ENCODE results near the gene ADNP2. TPM values are rescaled to one million over a fixed set of nuclear protein-coding genes. Genes with fewer than 3 reads are reported as not detected.
A peak's percentile ranks its signal among the peaks of the same experiment; 100 is the strongest.

ADNP2 gene
- total and polyA plus RNA-seq, 2 of the 13 experiments (the other 11 are each of a cell fraction or from before 2014, with no cell fraction given): 10.8 to 25.5 TPM

DNA sequence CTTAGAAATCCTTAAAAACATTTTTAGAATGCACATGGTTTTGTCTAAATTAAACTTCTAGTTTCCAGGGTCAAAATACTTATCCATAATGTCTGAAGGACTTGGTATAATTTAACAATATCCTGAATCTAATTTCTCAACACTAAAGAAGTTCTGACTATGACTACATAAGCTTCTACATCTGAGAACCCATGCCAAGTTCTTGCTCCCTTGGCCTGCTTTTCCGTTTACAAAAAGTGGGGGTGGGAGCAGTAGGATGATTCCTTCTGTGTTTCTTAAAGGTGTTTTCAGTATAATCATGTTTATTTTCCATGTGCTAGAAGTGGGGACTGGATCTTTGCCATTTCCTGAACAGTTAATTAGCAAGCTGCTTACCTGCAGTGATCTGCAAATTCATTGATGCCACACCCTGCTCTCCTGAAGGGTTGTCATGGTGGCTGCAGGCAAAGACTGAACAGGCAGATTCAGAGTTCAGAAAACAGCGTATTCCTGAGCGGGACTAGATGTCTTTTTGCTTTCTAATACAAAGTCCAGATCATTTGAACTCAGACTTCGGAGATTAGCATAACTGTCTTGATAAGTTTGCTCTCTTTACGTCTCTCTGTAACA lies 36.2 kb downstream of the ADNP2 start (continued):
- TF ChIP-seq, protein P1, sequence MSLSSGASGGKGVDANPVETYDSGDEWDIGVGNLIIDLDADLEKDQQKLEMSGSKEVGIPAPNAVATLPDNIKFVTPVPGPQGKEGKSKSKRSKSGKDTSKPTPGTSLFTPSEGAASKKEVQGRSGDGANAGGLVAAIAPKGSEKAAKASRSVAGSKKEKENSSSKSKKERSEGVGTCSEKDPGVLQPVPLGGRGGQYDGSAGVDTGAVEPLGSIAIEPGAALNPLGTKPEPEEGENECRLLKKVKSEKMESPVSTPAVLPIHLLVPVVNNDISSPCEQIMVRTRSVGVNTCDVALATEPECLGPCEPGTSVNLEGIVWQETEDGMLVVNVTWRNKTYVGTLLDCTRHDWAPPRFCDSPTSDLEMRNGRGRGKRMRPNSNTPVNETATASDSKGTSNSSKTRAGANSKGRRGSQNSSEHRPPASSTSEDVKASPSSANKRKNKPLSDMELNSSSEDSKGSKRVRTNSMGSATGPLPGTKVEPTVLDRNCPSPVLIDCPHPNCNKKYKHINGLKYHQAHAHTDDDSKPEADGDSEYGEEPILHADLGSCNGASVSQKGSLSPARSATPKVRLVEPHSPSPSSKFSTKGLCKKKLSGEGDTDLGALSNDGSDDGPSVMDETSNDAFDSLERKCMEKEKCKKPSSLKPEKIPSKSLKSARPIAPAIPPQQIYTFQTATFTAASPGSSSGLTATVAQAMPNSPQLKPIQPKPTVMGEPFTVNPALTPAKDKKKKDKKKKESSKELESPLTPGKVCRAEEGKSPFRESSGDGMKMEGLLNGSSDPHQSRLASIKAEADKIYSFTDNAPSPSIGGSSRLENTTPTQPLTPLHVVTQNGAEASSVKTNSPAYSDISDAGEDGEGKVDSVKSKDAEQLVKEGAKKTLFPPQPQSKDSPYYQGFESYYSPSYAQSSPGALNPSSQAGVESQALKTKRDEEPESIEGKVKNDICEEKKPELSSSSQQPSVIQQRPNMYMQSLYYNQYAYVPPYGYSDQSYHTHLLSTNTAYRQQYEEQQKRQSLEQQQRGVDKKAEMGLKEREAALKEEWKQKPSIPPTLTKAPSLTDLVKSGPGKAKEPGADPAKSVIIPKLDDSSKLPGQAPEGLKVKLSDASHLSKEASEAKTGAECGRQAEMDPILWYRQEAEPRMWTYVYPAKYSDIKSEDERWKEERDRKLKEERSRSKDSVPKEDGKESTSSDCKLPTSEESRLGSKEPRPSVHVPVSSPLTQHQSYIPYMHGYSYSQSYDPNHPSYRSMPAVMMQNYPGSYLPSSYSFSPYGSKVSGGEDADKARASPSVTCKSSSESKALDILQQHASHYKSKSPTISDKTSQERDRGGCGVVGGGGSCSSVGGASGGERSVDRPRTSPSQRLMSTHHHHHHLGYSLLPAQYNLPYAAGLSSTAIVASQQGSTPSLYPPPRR (CRISPR knock-in tag; IDR thresholded peaks at IDR 0.05; ENCODE audit: borderline replicate concordance): no peak

DNA sequence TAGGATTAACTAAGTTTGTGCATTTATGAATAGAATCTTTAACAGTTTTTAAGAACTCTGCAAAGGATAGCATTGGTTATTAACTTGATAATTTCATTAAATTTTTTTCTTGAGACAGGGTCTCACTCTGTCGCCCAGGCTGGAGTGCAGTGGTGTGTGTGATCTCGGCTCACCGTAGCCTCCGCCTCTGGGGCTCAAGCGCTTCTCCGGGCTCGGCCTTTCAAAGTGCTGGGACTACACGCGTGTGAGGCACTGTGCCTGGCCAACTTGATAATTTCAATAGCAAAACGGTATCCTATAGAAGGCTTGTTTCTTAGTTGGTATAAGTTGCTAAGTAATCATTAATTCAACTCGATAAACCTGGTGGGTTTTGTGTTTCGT lies 38.0 kb downstream of the ADNP2 start:
- DNase-seq (ENCODE audit: low spot score) (no peak), ATAC-seq (peak; percentile 64), FAIRE-seq (no peak)
- Histone ChIP-seq H3K36me3 (replicated peaks in 1 of 2; ENCODE audit: control insufficient read depth in 1 of 2, insufficient read depth in 2 of 2, low read length in 2 of 2) (no peaks in the 10 kb centered on the region; a peak in 1 of 5 replicates), H3K27ac (ENCODE audit: extremely low read length, insufficient read depth, low read length) (peak overlapping the region; percentile 2), H3K9me3 (ENCODE audit: low read length) (no peaks in the 10 kb centered on the region), H3K4me1 (ENCODE audit: insufficient read depth, low read length) (peaks cover 42% of the 10 kb centered on the region), H3K4me3 (replicated peaks in 1 of 3; ENCODE audit: insufficient read depth in 1 of 3, low read depth in 2 of 3, low read length in 3 of 3) (peak overlapping the region; percentile 65 to 72 (median 68)), H3K4me2 (ENCODE audit: low read depth, low read length) (peak overlapping the region; percentile 89), H4K20me1 (ENCODE audit: insufficient read depth, low read length) (no peaks in the 10 kb centered on the region; the same call in 1 of the 2 replicates), H3K9ac (ENCODE audit: insufficient read depth, low read depth, low read length) (peak overlapping the region; percentile 37; the same call in 1 of the 2 replicates), H3K27me3 (ENCODE audit: control insufficient read depth in 1 of 2, insufficient read depth in 2 of 2, low read length in 2 of 2) (no peaks in the 10 kb centered on the region), H3K79me2 (ENCODE audit: insufficient read depth, low read length) (no peaks in the 10 kb centered on the region), H2AFZ (ENCODE audit: low read length) (no peak overlapping the region)
- ChIA-PET POLR2A (interaction anchor here (1.9 kb wide), 1 partner anchor 213 kb away, joined by 5 read pairs; no protein-coding TSS in a partner anchor), CTCF (ENCODE audit: low intra/inter-chr PET ratio, low total read pairs) (no interaction called here)
- BruUV-seq (replicated peaks): no TSS peak
- intact Hi-C loops (cut with micrococcal nuclease; ENCODE audit: unreplicated experiment) (no loop called here), in situ Hi-C loops (cut with HindIII; ENCODE audit: extremely low pct_ligation_motif_present, low pct_unique_long_range_greater_than_20kb) (no loop called here)
- WGBS (ENCODE audit: low lambda C conversion rate): 53% methylated on average over 12 of the region's 12 CpGs
- no peak for TF ChIP-seq TBX3 (IDR thresholded peaks at IDR 0.05; ENCODE audit: borderline replicate concordance)
- no peak for TF ChIP-seq ZBTB25 (CRISPR knock-in tag; IDR thresholded peaks at IDR 0.05)
- no peak for TF ChIP-seq IRX3 (CRISPR knock-in tag; IDR thresholded peaks at IDR 0.05; ENCODE audit: borderline replicate concordance, low read depth)
- TF ChIP-seq ELF1 (CRISPR knock-in tag; IDR thresholded peaks at IDR 0.05): no peak
- TF ChIP-seq, protein P2, sequence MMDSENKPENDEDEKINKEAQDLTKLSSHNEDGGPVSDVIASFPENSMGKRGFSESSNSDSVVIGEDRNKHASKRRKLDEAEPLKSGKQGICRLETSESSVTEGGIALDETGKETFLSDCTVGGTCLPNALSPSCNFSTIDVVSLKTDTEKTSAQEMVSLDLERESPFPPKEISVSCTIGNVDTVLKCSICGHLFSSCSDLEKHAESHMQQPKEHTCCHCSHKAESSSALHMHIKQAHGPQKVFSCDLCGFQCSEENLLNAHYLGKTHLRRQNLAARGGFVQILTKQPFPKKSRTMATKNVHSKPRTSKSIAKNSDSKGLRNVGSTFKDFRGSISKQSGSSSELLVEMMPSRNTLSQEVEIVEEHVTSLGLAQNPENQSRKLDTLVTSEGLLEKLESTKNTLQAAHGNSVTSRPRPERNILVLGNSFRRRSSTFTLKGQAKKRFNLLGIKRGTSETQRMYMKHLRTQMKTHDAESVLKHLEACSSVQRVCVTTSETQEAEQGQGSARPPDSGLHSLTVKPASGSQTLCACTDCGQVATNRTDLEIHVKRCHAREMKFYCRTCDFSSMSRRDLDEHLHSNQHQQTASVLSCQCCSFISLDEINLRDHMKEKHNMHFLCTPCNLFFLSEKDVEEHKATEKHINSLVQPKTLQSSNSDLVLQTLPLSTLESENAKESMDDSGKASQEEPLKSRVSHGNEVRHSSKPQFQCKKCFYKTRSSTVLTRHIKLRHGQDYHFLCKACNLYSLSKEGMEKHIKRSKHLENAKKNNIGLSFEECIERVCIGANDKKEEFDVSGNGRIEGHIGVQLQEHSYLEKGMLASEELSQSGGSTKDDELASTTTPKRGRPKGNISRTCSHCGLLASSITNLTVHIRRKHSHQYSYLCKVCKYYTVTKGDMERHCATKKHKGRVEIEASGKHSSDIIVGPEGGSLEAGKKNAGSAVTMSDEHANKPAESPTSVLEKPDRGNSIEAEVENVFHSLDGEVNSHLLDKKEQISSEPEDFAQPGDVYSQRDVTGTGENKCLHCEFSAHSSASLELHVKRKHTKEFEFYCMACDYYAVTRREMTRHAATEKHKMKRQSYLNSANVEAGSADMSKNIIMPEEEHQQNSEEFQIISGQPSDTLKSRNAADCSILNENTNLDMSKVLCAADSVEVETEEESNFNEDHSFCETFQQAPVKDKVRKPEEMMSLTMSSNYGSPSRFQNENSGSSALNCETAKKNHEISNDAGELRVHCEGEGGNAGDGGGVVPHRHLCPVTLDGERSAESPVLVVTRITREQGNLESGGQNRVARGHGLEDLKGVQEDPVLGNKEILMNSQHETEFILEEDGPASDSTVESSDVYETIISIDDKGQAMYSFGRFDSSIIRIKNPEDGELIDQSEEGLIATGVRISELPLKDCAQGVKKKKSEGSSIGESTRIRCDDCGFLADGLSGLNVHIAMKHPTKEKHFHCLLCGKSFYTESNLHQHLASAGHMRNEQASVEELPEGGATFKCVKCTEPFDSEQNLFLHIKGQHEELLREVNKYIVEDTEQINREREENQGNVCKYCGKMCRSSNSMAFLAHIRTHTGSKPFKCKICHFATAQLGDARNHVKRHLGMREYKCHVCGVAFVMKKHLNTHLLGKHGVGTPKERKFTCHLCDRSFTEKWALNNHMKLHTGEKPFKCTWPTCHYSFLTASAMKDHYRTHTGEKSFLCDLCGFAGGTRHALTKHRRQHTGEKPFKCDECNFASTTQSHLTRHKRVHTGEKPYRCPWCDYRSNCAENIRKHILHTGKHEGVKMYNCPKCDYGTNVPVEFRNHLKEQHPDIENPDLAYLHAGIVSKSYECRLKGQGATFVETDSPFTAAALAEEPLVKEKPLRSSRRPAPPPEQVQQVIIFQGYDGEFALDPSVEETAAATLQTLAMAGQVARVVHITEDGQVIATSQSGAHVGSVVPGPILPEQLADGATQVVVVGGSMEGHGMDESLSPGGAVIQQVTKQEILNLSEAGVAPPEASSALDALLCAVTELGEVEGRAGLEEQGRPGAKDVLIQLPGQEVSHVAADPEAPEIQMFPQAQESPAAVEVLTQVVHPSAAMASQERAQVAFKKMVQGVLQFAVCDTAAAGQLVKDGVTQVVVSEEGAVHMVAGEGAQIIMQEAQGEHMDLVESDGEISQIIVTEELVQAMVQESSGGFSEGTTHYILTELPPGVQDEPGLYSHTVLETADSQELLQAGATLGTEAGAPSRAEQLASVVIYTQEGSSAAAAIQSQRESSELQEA (CRISPR knock-in tag; IDR thresholded peaks at IDR 0.05; ENCODE audit: not compliant biosample characterization): no peak
- 0 out of 4 replicates have a peak, but pooled peaks have one; percentile 10 for TF ChIP-seq MAFK (conservative IDR thresholded peaks at IDR 0.05 in 1 of 2, IDR thresholded peaks at IDR 0.05 in 1 of 2; ENCODE audit: low read length in 2 of 2)
